Measurements from ENCODE around the gene FIGNL1.

GRCh38 chr7:50413561-50413960 is 36.6 kb downstream of the FIGNL1 start:
- TF ChIP-seq POLR2AphosphoS5 (IDR thresholded peaks at IDR 0.05; ENCODE audit: low read depth, low read length) (no peak), POLR2A (IDR thresholded peaks at IDR 0.05; ENCODE audit: low read depth, low read length) (no peak), TAF1 (IDR thresholded peaks at IDR 0.05; ENCODE audit: borderline replicate concordance, low read depth, low read length) (no peak)

Data from GM12892 (cell line).